Panc1 (cell line): Measurements from ENCODE around the gene AKAP4. TPM values are rescaled to one million over a fixed set of nuclear protein-coding genes. Genes with fewer than 3 reads are reported as not detected.

Source experiments
- ATAC-seq: fragments of 200-7000 bp; cut with Tn5 transposase; 2 replicates; pipeline ENCODE4 v1.9.1; 2020; ENCODE audit warnings: mild to moderate bottlenecking, moderate library complexity
- BruUV-seq: library from RNA; stranded (reverse); fragments of 400-500 nt; replicated peaks from 2 replicates; lab custom pipeline; 2021; lab: Mats Ljungman, UMichigan
- CTCF ChIA-PET: fragments of 300-600 bp; sonication (Branson Sonifier 250); formaldehyde crosslinking; loops from one replicate; lab custom pipeline; 2022; ENCODE audit warnings: antibody characterized with exemption; lab: Charles Lee
- POLR2A ChIA-PET: fragments of 300-600 bp; sonication (Branson Sonifier 250); formaldehyde crosslinking; loops from one replicate; lab custom pipeline; 2022; ENCODE audit warnings: antibody characterized with exemption; lab: Charles Lee
- DNase-seq: peaks from one replicate; pipeline ENCODE4 v3.0.0-alpha.2; 2010; ENCODE audit warnings: low read depth, low spot score
- H3K27ac ChIP-seq: 2 replicates; pipeline ENCODE4 v1.5.1; 2011; ENCODE audit warnings: mild to moderate bottlenecking, low read length, inconsistent platforms
- H3K27me3 ChIP-seq: fragments of 200-500 bp; sonication (Bioruptor generic); 2 replicates; pipeline ENCODE4 v1.6.0; 2014; ENCODE audit warnings: low read length, inconsistent platforms; ENCODE audit not compliant: control insufficient read depth, insufficient read depth
- H3K36me3 ChIP-seq: fragments of 200-500 bp; sonication (Bioruptor generic); 2 replicates; pipeline ENCODE4 v1.5.1; 2014; ENCODE audit warnings: inconsistent platforms, mild to moderate bottlenecking, low read length, moderate library complexity; ENCODE audit not compliant: control insufficient read depth, insufficient read depth
- H3K4me1 ChIP-seq: 2 replicates; pipeline ENCODE4 v1.5.1; 2011; ENCODE audit warnings: inconsistent platforms, mild to moderate bottlenecking, low read length, moderate library complexity; ENCODE audit not compliant: control insufficient read depth, insufficient read depth
- H3K4me3 ChIP-seq, 2 experiments: 2 replicates each; pipeline ENCODE4 v1.5.1; 2011 to 2012; ENCODE audit warnings: low read depth in 2 of 2, low read length in 2 of 2, mild to moderate bottlenecking in 2 of 2, inconsistent platforms in 1 of 2, moderate library complexity in 1 of 2
- H3K9me3 ChIP-seq: fragments of 200-500 bp; sonication (Bioruptor generic); 2 replicates; pipeline ENCODE4 v1.5.1; 2014; ENCODE audit warnings: low read depth, mild to moderate bottlenecking, inconsistent platforms, low read length, moderate library complexity; ENCODE audit not compliant: control insufficient read depth, insufficient read depth
- POLR2AphosphoS5 ChIP-seq: IDR thresholded peaks from 2 replicates; pipeline ENCODE4 v1.6.1; 2012; ENCODE audit warnings: mild to moderate bottlenecking, low read depth, low read length, moderate library complexity
- REST ChIP-seq, 2 experiments: IDR thresholded peaks; 2 replicates each; pipeline ENCODE4 v1.6.1; 2011 to 2012; ENCODE audit warnings: low read depth in 2 of 2, control low read depth in 1 of 2, low read length in 1 of 2, mild to moderate bottlenecking in 1 of 2, moderate library complexity in 1 of 2; ENCODE audit not compliant: insufficient read depth in 1 of 2
- SIN3A ChIP-seq: IDR thresholded peaks from 2 replicates; pipeline ENCODE4 v1.6.1; 2012; ENCODE audit warnings: low read depth, mild to moderate bottlenecking, low read length, moderate library complexity, borderline replicate concordance; ENCODE audit not compliant: insufficient read depth
- TCF7L2 ChIP-seq: IDR thresholded peaks from 2 replicates; pipeline ENCODE4 v1.6.1; 2011; ENCODE audit warnings: mild to moderate bottlenecking, low read depth, low read length, inconsistent platforms
- in situ Hi-C: cut with HindIII; loops from 2 replicates; pipeline ENCODE4 v1.10.0; 2016; ENCODE audit warnings: low sequenced_read_pairs, low pct_unique_long_range_greater_than_20kb
- intact Hi-C: fragments of 100-400 bp; cut with micrococcal nuclease; formaldehyde crosslinking; loops from one replicate; pipeline ENCODE4 v1.10.0; 2022; ENCODE audit not compliant: unreplicated experiment
- total RNA-seq: library from RNA; stranded (reverse); gene quantifications from one replicate; pipeline ENCODE4 v1.2.1, GENCODE V29; 2021; ENCODE audit not compliant: unreplicated experiment
- TF ChIP-seq, protein P1 (sequence below): fragments of 450-650 bp; IDR thresholded peaks from 2 replicates; pipeline ENCODE4 v1.5.1; 2017; ENCODE audit warnings: mild to moderate bottlenecking

The AKAP4 gene
- total RNA-seq, 1 experiment from 2014 or later = not detected

DNA sequence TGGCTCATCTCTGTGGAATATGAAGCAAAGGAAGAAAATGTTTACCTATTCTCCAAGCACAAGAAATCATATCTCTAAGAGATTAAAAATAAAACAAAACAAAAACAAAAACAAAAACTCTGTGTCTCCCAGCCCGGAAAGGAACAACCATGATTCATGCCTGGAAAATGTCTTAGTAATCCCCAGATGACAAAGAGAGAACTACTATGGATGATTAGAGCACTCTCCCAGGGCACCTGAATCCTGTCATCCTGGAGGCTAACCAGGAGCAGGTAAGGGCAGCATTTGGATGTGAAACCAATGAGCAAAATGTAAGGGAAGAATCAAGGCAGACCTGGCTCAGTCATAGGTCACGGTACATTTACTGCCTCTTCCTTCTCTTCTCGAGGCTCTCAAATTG lies 1.7 kb upstream of the AKAP4 start:
- no peaks in the 10 kb centered on the region for H3K36me3 ChIP-seq
- DNase-seq (no peak), ATAC-seq (no peak)
- BruUV-seq = no TSS peak
- intact Hi-C loops (loop anchor here (5.0 kb wide), 1 partner anchor 285 kb away; no protein-coding TSS in a partner anchor), in situ Hi-C loops (no loop called here)
- CTCF ChIA-PET = no interaction called here
- no peaks in the 10 kb centered on the region for H3K9me3 ChIP-seq
- POLR2A ChIA-PET = no interaction called here
- no peak for TF ChIP-seq TCF7L2
- no peak for TF ChIP-seq REST (IDR thresholded peaks at IDR 0.05; ENCODE audit: insufficient read depth in 1 of 2, low read depth in 2 of 2, low read length in 1 of 2)
- TF ChIP-seq, protein P1, sequence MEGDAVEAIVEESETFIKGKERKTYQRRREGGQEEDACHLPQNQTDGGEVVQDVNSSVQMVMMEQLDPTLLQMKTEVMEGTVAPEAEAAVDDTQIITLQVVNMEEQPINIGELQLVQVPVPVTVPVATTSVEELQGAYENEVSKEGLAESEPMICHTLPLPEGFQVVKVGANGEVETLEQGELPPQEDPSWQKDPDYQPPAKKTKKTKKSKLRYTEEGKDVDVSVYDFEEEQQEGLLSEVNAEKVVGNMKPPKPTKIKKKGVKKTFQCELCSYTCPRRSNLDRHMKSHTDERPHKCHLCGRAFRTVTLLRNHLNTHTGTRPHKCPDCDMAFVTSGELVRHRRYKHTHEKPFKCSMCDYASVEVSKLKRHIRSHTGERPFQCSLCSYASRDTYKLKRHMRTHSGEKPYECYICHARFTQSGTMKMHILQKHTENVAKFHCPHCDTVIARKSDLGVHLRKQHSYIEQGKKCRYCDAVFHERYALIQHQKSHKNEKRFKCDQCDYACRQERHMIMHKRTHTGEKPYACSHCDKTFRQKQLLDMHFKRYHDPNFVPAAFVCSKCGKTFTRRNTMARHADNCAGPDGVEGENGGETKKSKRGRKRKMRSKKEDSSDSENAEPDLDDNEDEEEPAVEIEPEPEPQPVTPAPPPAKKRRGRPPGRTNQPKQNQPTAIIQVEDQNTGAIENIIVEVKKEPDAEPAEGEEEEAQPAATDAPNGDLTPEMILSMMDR = no peak
- TF ChIP-seq SIN3A = no peak
- no peak for TF ChIP-seq POLR2AphosphoS5
- no peaks in the 10 kb centered on the region; the same call in 1 of the 2 replicates for H3K4me1 ChIP-seq
- H3K27ac ChIP-seq = no peak overlapping the region
- no peaks in the 10 kb centered on the region for H3K27me3 ChIP-seq
- H3K4me3 ChIP-seq = no peak overlapping the region

- DNase-seq (no peak), ATAC-seq (no peak)
- no peak overlapping the region for H3K4me3 ChIP-seq
- H3K27me3 ChIP-seq = no peaks in the 10 kb centered on the region; the same call in 1 of the 2 replicates
- TF ChIP-seq TCF7L2 = no peak
- TF ChIP-seq REST (IDR thresholded peaks at IDR 0.05; ENCODE audit: insufficient read depth in 1 of 2, low read depth in 2 of 2, low read length in 1 of 2) = no peak
- H3K4me1 ChIP-seq = no peaks in the 10 kb centered on the region
- no peaks in the 10 kb centered on the region for H3K36me3 ChIP-seq
- in situ Hi-C loops (no loop called here), intact Hi-C loops (no loop called here)
- ChIA-PET CTCF (no interaction called here), POLR2A (no interaction called here)
- no peaks in the 10 kb centered on the region for H3K9me3 ChIP-seq
- no peak overlapping the region for H3K27ac ChIP-seq
- no TSS peak for BruUV-seq
Measured at GRCh38 chrX:50198348-50198747, 2.5 kb downstream of the AKAP4 start.
